Testis (tissue), 5 donors: Measurements from ENCODE around the gene CNTF. TPM values are rescaled to one million over a fixed set of nuclear protein-coding genes. Genes with fewer than 3 reads are reported as not detected.
"Not testable (repeated sequence)": the region's sequence is repeated elsewhere in the genome, so short reads cannot be mapped to it uniquely, and the experiment has no call there.

Experiments
- DNase-seq: peaks from one replicate; pipeline ENCODE4 v3.0.0-alpha.2; 2019
- H3K27ac ChIP-seq, 2 donors: fragments of 200-600 bp; sonication (generic); one replicate each; pipeline ENCODE4 v1.5.1; 2019
- H3K27me3 ChIP-seq: fragments of 200-600 bp; sonication (generic); one replicate; pipeline ENCODE4 v1.5.1; 2019
- H3K36me3 ChIP-seq: fragments of 200-600 bp; sonication (generic); one replicate; pipeline ENCODE4 v1.5.1; 2017; ENCODE audit warnings: low read depth; ENCODE audit errors: missing control alignments
- H3K4me1 ChIP-seq: fragments of 200-600 bp; sonication (generic); one replicate; pipeline ENCODE4 v1.5.1; 2019
- H3K4me3 ChIP-seq, 2 donors: fragments of 200-600 bp; sonication (generic); one replicate each; pipeline ENCODE4 v1.5.1; 2017 to 2019
- H3K9me3 ChIP-seq: fragments of 200-600 bp; sonication (generic); one replicate; pipeline ENCODE4 v1.5.1; 2017
- POLR2A ChIP-seq: fragments of 450-650 bp; IDR thresholded peaks from one replicate; pipeline ENCODE4 v1.6.1; 2017; ENCODE audit warnings: antibody characterized with exemption, mild to moderate bottlenecking, moderate library complexity
- WGBS, 2 donors: methylation state at CpG; one replicate each; pipeline ENCODE4 v1.1.5; 2018; 5-methylcytosine and 5-hydroxymethylcytosine counted together
- intact Hi-C: fragments of 100-400 bp; cut with DNase I; formaldehyde crosslinking; loops from one replicate; pipeline ENCODE4 v1.15.1; 2023; ENCODE audit warnings: low total_unique reads
- long read RNA-seq, 2 donors: transcript quantifications; one replicate each; lab custom pipeline, GENCODE V29; 2026
- polyA plus RNA-seq: library from polyadenylated mRNA; stranded (reverse); fragments of 350-450 nt; fragmentation: Illumina TruSeq; extraction: RNeasy Lipid Tissue Mini Kit (QIAGEN cat#74804); gene quantifications from one replicate; pipeline ENCODE4 v1.2.3, GENCODE V29; 2014; ENCODE audit warnings: low read depth, low replicate concordance; ENCODE audit not compliant: insufficient read depth
- total RNA-seq, 2 donors: library from RNA; depleted of rRNA; stranded (reverse); fragments of >200 nt; gene quantifications; one replicate each; pipeline ENCODE4 v1.2.3, GENCODE V29; 2016
- TF ChIP-seq, protein P1 (sequence below), 3 experiments: fragments of 450-650 bp in 2 of 3; fragments of 200-600 bp in 1 of 3; sonication (generic) in 1 of 3; IDR thresholded peaks; one replicate each; pipeline ENCODE4 v1.5.1; 2016 to 2019; ENCODE audit warnings: antibody characterized with exemption in 3 of 3, mild to moderate bottlenecking in 2 of 3, moderate library complexity in 1 of 3

CNTF gene, protein sequence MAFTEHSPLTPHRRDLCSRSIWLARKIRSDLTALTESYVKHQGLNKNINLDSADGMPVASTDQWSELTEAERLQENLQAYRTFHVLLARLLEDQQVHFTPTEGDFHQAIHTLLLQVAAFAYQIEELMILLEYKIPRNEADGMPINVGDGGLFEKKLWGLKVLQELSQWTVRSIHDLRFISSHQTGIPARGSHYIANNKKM
- total RNA-seq (1 to 10 TPM; 1.3 to 1.6 TPM), polyA plus RNA-seq (1.0 TPM)
- long read RNA-seq, donor 1: 0 reads
- long read RNA-seq, donor 2: 0 reads

DNA sequence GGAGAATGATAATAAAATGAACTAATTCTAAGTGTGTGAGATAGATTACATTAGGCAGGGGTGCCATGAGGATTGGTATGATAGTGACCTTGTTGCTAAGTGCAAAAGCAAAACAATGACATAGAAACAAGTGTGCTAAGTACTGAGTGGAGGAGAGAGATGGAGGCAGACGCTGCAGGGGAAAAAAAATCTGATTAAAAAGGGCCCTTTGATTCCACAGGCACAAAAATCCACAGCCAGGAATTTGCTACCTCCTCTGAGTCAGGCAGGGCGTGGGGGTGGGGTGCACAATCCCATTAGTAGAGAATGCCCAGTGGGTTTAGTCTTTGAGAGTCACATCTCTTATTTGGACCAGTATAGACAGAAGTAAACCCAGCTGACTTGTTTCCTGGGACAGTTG lies at the start of gene CNTF:
CNTF (plus strand) TSS at position 322 of the 400 bp plus-strand sequence. CDS start 88 bp downstream, outside the sequence.
- DNase-seq: no peak
- H3K36me3 ChIP-seq: no peaks in the 10 kb centered on the region
- H3K9me3 ChIP-seq: no peaks in the 10 kb centered on the region
- no peak for TF ChIP-seq POLR2A
- TF ChIP-seq, protein P1, sequence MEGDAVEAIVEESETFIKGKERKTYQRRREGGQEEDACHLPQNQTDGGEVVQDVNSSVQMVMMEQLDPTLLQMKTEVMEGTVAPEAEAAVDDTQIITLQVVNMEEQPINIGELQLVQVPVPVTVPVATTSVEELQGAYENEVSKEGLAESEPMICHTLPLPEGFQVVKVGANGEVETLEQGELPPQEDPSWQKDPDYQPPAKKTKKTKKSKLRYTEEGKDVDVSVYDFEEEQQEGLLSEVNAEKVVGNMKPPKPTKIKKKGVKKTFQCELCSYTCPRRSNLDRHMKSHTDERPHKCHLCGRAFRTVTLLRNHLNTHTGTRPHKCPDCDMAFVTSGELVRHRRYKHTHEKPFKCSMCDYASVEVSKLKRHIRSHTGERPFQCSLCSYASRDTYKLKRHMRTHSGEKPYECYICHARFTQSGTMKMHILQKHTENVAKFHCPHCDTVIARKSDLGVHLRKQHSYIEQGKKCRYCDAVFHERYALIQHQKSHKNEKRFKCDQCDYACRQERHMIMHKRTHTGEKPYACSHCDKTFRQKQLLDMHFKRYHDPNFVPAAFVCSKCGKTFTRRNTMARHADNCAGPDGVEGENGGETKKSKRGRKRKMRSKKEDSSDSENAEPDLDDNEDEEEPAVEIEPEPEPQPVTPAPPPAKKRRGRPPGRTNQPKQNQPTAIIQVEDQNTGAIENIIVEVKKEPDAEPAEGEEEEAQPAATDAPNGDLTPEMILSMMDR (IDR thresholded peaks at IDR 0.05): no peak
- 72 to 76% methylated on average over 2 of the region's 2 CpGs for WGBS, 2 donors
- H3K27ac ChIP-seq: peak within 1 kb of the TSS in 1 of 2 donors; percentile 25
- H3K4me3 ChIP-seq: no peak within 1 kb of the TSS
- peaks cover 27% of the 10 kb centered on the region for H3K4me1 ChIP-seq
- intact Hi-C loops: no loop called here
- no peaks in the 10 kb centered on the region for H3K27me3 ChIP-seq

DNA sequence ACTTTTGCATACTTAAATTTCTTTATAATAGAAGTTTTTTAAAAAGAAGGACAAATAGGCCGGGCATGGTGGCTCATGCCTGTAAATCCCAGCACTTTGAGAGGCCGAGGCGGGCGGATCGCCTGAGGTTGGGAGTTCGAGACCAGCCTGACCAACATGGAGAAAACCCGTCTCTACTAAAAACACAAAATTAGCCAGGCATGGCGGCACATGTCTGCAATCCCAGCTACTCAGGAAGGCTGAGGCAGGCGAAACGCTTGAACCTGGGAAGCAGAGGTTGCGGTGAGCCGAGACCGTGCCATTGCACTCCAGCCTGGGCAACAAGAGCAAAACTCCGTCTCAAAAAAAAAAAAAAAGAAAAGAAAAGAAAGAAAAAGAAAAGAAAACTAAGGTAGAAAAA lies 49.6 kb upstream of the CNTF start:
- WGBS, 2 donors: 97% methylated on average over 14 of the region's 14 CpGs
- H3K9me3 ChIP-seq, DNase-seq, intact Hi-C loops, H3K27ac ChIP-seq, H3K27me3 ChIP-seq, H3K36me3 ChIP-seq, H3K4me3 ChIP-seq: not testable (repeated sequence)
- H3K4me1 ChIP-seq: peaks cover 17% of the 10 kb centered on the region

DNA sequence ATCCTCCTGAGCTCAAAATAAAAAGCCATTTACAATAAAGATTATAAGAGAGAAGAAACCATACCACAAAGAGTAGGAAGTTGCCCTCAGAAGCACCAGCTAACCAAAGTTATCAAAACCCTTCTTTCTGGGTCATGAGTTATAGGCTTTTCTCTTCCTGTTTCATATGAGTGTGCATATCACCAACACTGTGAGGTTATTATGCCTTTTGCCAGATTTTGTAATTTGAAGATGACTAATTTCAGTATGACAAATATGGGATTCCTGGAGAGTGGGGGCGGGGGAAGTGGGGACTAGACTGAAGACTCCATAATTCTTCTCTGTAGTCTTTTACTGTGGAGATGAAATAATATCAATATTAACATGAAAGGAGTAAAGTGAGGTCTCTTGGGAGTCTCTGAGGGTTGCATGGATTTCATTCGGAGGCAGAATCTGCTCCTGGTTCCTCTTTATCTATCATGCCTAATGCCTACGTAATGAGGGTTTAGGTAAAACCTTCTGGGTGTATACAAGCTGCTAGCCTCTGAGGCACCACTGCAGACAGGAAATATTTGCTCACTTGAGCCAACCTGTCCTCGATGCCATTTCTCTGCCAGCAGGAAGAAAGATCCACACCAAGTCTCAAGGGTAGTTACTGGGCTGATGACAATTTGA lies 48.9 kb upstream of the CNTF start:
- no peak for DNase-seq
- Histone ChIP-seq H3K36me3 (no peaks in the 10 kb centered on the region), H3K4me1 (peaks cover 17% of the 10 kb centered on the region), H3K4me3 (no peak overlapping the region), H3K27me3 (no peaks in the 10 kb centered on the region), H3K9me3 (no peaks in the 10 kb centered on the region), H3K27ac (no peak overlapping the region)
- intact Hi-C loops: no loop called here
- 82 to 86% methylated on average over 4 of the region's 4 CpGs for whole genome bisulfite sequencing, 2 donors
- TF ChIP-seq, protein P1 (IDR thresholded peaks at IDR 0.05): no peak
- TF ChIP-seq POLR2A: no peak

DNA sequence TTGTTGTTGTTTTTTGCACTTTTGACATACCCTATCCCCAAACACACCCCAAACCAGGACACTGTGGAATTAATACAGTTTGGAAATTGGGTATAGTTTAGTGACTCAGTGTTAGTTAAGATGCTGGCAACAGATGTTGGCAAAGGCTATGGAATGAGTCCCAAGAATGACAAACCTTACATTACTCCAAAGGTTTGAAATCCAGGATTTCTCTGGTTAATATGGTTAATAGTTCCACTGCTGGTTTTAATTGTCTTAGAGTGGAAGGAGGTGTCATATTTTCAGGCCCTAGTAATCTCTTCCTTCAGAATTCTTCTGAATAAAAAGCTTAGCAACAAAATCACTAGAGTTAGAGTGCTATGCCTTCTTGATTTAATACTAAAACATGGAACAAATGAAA lies 47.6 kb upstream of the CNTF start:
- H3K36me3 ChIP-seq: no peaks in the 10 kb centered on the region
- H3K27me3 ChIP-seq: no peaks in the 10 kb centered on the region
- TF ChIP-seq, protein P1 (IDR thresholded peaks at IDR 0.05): no peak
- no peak for TF ChIP-seq POLR2A
- H3K4me3 ChIP-seq: no peak overlapping the region
- H3K9me3 ChIP-seq: no peaks in the 10 kb centered on the region
- peaks cover 17% of the 10 kb centered on the region for H3K4me1 ChIP-seq
- no peak for DNase-seq
- intact Hi-C loops: no loop called here
- H3K27ac ChIP-seq: peak overlapping the region in 1 of 2 donors; percentile 57

DNA sequence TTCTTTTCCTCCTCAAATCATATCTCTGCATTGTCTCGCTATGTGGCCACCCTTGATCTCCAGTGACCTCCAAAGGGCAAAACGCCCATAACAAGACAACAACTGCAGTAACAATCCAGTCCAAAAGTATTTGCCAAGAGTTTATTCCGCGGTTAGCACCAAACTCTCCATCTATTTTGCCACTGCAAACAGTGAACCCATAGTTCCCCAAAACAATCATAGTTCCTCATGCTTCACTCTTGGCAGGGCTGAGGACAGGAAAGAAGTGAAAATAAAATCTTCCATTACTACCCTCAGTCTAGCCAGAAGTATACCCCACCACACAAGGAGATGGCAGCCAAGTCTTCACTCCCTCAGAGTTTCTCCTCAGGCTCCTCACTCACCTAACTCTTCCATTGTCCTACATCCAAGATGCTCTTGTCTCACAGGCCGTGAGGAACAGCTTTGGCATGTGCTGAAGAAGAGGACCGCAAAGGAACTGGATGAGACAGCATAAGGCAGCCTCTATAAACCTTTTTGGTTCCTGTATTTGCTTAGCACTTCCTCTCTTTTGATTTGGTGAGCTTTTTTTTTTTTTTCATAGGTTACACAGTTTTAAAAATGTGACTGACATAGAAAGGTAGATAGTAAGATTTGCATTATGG lies 47.0 kb upstream of the CNTF start, which contains the start of gene LPXN:
LPXN (minus strand) TSS at position 480 of the 644 bp plus-strand sequence; CDS start at position 396, 84 bp downstream.
- intact Hi-C loops: no loop called here
- TF ChIP-seq POLR2A: no peak
- TF ChIP-seq, protein P1 (IDR thresholded peaks at IDR 0.05): no peak
- no peak for DNase-seq
- H3K27me3 ChIP-seq: no peaks in the 10 kb centered on the region
- H3K4me3 ChIP-seq: no peak within 1 kb of the TSS
- peak within 1 kb of the TSS; percentile 99 to 100 for H3K27ac ChIP-seq
- H3K9me3 ChIP-seq: no peaks in the 10 kb centered on the region
- peaks cover 17% of the 10 kb centered on the region for H3K4me1 ChIP-seq
- WGBS, 2 donors: 56 to 59% methylated on average over 6 of the region's 6 CpGs
- no peaks in the 10 kb centered on the region for H3K36me3 ChIP-seq
